MM.1S (cell line): ENCODE data around the gene KCNQ1.
A peak's percentile ranks its signal among the peaks of the same experiment; 100 is the strongest.

Source experiments
- DNase-seq: peaks from one replicate; pipeline ENCODE4 v3.0.0-alpha.2; 2015
- H2AFZ ChIP-seq: fragments of 300-600 bp; sonication (generic); 2 replicates; pipeline ENCODE4 v1.6.0; 2016; ENCODE audit warnings: antibody characterized with exemption, low read length
- H3F3A ChIP-seq: fragments of 300-600 bp; sonication (generic); 2 replicates; pipeline ENCODE4 v1.6.1; 2016; ENCODE audit warnings: mild to moderate bottlenecking, antibody characterized with exemption, low read length, moderate library complexity, mixed read lengths; ENCODE audit not compliant: insufficient read depth
- H3K27ac ChIP-seq: fragments of 300-600 bp; sonication (generic); 2 replicates; pipeline ENCODE4 v1.5.1; 2016; ENCODE audit warnings: mild to moderate bottlenecking, low read length
- H3K27me3 ChIP-seq: fragments of 300-600 bp; sonication (generic); replicated peaks from 2 replicates; pipeline ENCODE4 v1.6.0; 2016; ENCODE audit warnings: low read length; ENCODE audit not compliant: insufficient read depth
- H3K36me3 ChIP-seq: fragments of 300-600 bp; sonication (generic); replicated peaks from 2 replicates; pipeline ENCODE4 v1.6.1; 2016; ENCODE audit warnings: mild to moderate bottlenecking, low read length, mixed read lengths; ENCODE audit not compliant: insufficient read depth
- H3K4me1 ChIP-seq: fragments of 300-600 bp; sonication (generic); 2 replicates; pipeline ENCODE4 v1.6.1; 2016; ENCODE audit warnings: low read length, mixed read lengths
- H3K4me2 ChIP-seq: fragments of 300-600 bp; sonication (generic); 2 replicates; pipeline ENCODE4 v1.6.0; 2016; ENCODE audit warnings: low read depth, low read length
- H3K4me3 ChIP-seq: fragments of 300-600 bp; sonication (generic); 2 replicates; pipeline ENCODE4 v1.5.1; 2016; ENCODE audit warnings: low read length, mixed read lengths
- H3K79me2 ChIP-seq: fragments of 300-600 bp; sonication (generic); 2 replicates; pipeline ENCODE4 v1.6.1; 2016; ENCODE audit warnings: mixed run types, low read length, mixed read lengths
- H3K9ac ChIP-seq: fragments of 300-600 bp; sonication (generic); 2 replicates; pipeline ENCODE4 v1.6.1; 2016; ENCODE audit warnings: low read length, mixed read lengths
- H3K9me2 ChIP-seq: fragments of 300-600 bp; sonication (generic); replicated peaks from 2 replicates; pipeline ENCODE4 v1.6.1; 2016; ENCODE audit warnings: mild to moderate bottlenecking, low read length, mixed read lengths; ENCODE audit not compliant: insufficient read depth
- H3K9me3 ChIP-seq: fragments of 300-600 bp; sonication (generic); replicated peaks from 2 replicates; pipeline ENCODE4 v1.6.1; 2016; ENCODE audit warnings: mild to moderate bottlenecking, low read length, mixed read lengths; ENCODE audit not compliant: insufficient read depth
- H4K20me1 ChIP-seq: fragments of 300-600 bp; sonication (generic); 2 replicates; pipeline ENCODE4 v1.6.1; 2016; ENCODE audit warnings: mild to moderate bottlenecking, low read length, moderate library complexity, mixed read lengths; ENCODE audit not compliant: insufficient read depth
- EZH2 ChIP-seq: fragments of 300-600 bp; sonication (generic); optimal IDR thresholded peaks from 2 replicates; pipeline ENCODE3; 2017; ENCODE audit warnings: low read depth, mild to moderate bottlenecking, antibody characterized with exemption, low read length, mixed read lengths
- EZH2phosphoT487 ChIP-seq: fragments of 300-600 bp; sonication (generic); IDR thresholded peaks from 2 replicates; pipeline ENCODE4 v1.6.1; 2018; ENCODE audit warnings: antibody characterized with exemption, low read length
- TF ChIP-seq, protein P1 (sequence below): fragments of 300-600 bp; sonication (generic); IDR thresholded peaks from 2 replicates; pipeline ENCODE4 v1.5.1; 2016; ENCODE audit warnings: antibody characterized with exemption, low read length, mixed read lengths

The KCNQ1 gene

DNA sequence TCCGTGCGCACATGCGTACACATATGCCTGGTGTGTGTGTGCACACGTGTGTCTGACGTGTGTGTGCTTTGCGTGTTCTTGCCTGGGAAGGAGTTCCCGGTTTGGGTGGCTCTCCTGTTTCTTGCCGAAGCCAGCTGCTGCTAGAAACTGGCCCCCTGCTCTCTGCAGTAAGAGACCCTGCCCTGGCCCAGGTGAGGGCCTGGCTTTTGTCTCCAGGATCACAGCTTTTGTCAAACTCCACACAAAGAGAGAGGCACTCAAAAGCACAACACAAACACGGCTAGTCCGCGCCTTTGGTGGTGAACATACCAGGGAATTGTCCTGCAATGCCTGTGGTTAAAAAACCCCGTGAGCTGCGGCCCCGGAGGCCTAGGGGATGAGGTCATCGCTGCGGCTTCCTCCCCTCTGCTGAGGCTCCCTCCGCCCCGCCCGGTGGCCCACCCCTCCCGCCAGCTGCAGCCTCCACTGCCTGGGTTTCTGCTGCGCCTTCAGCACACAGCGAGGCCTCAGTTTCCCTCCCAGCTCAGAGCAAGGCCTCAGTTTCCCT is 88.9 kb downstream of the KCNQ1 start:
- Histone ChIP-seq H3K9me3 (no peaks in the 10 kb centered on the region), H3K27ac (peak overlapping the region; percentile 32; the same call in 1 of the 2 replicates), H3K4me1 (peaks cover 8% of the 10 kb centered on the region; the same call in 1 of the 2 replicates), H3F3A (no peaks in the 10 kb centered on the region), H2AFZ (no peak overlapping the region), H3K4me3 (no peak overlapping the region), H4K20me1 (peaks cover 8% of the 10 kb centered on the region; the same call in 1 of the 2 replicates), H3K9ac (no peak overlapping the region), H3K27me3 (no peaks in the 10 kb centered on the region), H3K9me2 (no peaks in the 10 kb centered on the region), H3K36me3 (no peaks in the 10 kb centered on the region), H3K79me2 (peaks cover 11% of the 10 kb centered on the region), H3K4me2 (peak overlapping the region; percentile 37; the same call in 1 of the 2 replicates)
- DNase-seq = peak; percentile 42
- TF ChIP-seq EZH2phosphoT487 (no peak), EZH2 (no peak)
- TF ChIP-seq, protein P1, sequence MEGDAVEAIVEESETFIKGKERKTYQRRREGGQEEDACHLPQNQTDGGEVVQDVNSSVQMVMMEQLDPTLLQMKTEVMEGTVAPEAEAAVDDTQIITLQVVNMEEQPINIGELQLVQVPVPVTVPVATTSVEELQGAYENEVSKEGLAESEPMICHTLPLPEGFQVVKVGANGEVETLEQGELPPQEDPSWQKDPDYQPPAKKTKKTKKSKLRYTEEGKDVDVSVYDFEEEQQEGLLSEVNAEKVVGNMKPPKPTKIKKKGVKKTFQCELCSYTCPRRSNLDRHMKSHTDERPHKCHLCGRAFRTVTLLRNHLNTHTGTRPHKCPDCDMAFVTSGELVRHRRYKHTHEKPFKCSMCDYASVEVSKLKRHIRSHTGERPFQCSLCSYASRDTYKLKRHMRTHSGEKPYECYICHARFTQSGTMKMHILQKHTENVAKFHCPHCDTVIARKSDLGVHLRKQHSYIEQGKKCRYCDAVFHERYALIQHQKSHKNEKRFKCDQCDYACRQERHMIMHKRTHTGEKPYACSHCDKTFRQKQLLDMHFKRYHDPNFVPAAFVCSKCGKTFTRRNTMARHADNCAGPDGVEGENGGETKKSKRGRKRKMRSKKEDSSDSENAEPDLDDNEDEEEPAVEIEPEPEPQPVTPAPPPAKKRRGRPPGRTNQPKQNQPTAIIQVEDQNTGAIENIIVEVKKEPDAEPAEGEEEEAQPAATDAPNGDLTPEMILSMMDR = no peak

DNA sequence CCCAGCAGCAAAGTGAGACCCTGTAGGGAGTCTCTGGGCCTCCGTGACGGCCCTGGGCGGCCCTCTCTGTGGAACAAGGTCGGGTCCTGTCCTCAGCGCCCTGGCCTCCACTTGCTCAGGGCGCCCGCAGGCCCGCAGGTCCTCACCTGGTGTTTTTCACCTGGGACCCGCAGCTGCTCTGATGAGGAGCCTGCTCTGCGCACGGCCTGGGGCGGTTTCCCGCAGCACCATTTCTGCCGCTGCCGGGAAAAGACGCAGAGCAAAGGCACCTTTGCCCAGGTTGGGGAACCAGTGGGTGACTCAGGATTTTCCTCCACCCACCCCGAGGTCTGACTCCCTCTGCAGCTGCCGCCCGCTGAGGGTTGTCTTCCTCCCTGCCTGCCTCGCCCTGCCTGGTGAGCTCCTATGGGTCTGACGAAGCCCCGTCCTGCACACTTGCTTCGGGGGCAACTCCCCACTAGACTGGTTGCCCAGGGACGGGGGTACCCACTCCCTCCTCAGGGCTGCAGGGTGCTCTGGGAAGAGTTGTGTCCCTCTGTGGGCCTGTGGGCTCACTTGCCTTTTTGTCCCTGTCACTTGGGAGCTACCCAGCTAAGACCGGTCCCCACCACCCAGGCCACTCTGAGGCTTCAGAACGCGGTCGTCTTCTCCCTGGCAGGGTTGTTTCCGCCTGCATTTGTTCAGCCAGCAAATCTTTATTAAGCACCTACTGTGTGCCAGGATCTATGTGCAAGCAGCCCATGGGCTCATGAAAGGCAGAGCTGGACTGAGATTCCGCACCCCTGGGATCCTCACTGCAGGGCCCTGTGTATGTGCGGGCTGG is 89.5 kb downstream of the KCNQ1 start:
- H3K4me2 ChIP-seq = no peak overlapping the region
- DNase-seq = no peak
- peaks cover 11% of the 10 kb centered on the region for H3K79me2 ChIP-seq
- peaks cover 8% of the 10 kb centered on the region; the same call in 1 of the 2 replicates for H3K4me1 ChIP-seq
- TF ChIP-seq EZH2phosphoT487 = no peak
- TF ChIP-seq, protein P1 = no peak
- no peak for TF ChIP-seq EZH2
- no peaks in the 10 kb centered on the region for H3F3A ChIP-seq
- H4K20me1 ChIP-seq = peaks cover 8% of the 10 kb centered on the region; the same call in 1 of the 2 replicates
- H3K9ac ChIP-seq = no peak overlapping the region
- H3K4me3 ChIP-seq = no peak overlapping the region
- H3K9me2 ChIP-seq = no peaks in the 10 kb centered on the region
- no peaks in the 10 kb centered on the region for H3K9me3 ChIP-seq
- no peak overlapping the region for H2AFZ ChIP-seq
- H3K27ac ChIP-seq = no peak overlapping the region
- no peaks in the 10 kb centered on the region for H3K27me3 ChIP-seq
- no peaks in the 10 kb centered on the region for H3K36me3 ChIP-seq

DNA sequence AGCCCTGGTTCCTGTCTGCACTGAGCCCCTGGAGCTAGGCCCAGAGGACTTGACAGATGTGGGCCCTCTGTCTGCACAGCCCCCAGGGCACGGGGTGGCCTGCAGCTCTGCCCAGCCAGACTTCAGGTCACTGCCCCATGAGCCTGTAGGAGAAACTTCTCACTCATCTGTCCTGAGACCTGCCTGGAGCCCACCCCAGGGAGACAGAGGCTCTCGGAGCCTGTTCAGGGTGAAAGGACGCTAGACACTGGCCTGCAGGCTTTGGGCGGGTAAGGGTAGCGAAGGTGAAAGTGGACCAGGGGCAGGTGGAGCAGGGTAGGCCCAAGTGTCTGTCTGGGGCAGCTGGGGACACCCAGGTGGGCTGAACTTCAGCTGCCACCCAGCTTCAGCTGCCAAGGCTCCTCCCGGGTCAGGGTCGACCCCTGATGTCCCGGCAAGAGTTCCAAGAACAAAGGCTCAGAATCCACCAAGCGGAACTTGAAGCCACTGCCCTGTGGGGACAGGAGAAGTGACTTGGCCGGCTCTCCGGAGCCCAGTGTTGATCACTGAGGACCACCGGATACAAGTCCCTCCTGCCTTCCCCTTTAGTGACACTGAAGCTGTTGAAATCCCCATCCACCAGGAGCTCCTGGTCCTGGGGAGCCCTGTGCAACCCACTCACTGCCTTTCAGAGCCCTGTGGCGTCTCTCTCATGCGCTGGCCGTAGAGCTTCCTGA is 90.3 kb downstream of the KCNQ1 start:
- no peak overlapping the region for H3K27ac ChIP-seq
- H3K4me1 ChIP-seq = peaks cover 8% of the 10 kb centered on the region; the same call in 1 of the 2 replicates
- no peak for DNase-seq
- H3K4me3 ChIP-seq = no peak overlapping the region
- H3K4me2 ChIP-seq = no peak overlapping the region
- H3F3A ChIP-seq = no peaks in the 10 kb centered on the region
- TF ChIP-seq EZH2 (no peak), EZH2phosphoT487 (no peak)
- TF ChIP-seq, protein P1 = no peak
- H3K27me3 ChIP-seq = no peaks in the 10 kb centered on the region
- H3K9me2 ChIP-seq = no peaks in the 10 kb centered on the region
- no peaks in the 10 kb centered on the region for H3K36me3 ChIP-seq
- H3K9me3 ChIP-seq = no peaks in the 10 kb centered on the region
- peaks cover 11% of the 10 kb centered on the region for H3K79me2 ChIP-seq
- H3K9ac ChIP-seq = no peak overlapping the region
- no peak overlapping the region for H2AFZ ChIP-seq
- peaks cover 8% of the 10 kb centered on the region; the same call in 1 of the 2 replicates for H4K20me1 ChIP-seq
